ENCODE results near the gene IER5.
"Not testable (repeated sequence)": the region's sequence is repeated elsewhere in the genome, so short reads cannot be mapped to it uniquely, and the experiment has no call there.

IER5 gene

GRCh38 chr1:181114574-181115367 lies 26.3 kb downstream of the IER5 start:
- DNase-seq (ENCODE audit: low read depth in 4 of 4, low spot score in 1 of 4) = no peak

DNA sequence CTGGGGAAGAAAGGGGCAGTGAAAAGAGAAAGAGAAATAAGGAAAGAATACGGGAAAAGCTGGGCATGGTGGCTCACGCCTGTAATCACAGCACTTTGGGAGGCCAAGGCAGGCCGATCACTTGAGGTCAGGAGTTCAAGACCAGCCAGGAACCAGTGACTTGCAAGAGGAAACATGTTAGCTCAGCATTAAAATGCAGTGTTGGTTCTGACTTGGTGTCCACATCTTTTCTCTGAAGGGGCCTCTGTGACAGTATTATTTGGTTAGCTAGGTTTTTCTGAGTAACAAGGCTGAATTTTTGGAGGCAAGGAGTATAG lies 26.8 kb downstream of the IER5 start:
- DNase-seq (ENCODE audit: low read depth in 4 of 4, low spot score in 1 of 4) = no peak

DNA sequence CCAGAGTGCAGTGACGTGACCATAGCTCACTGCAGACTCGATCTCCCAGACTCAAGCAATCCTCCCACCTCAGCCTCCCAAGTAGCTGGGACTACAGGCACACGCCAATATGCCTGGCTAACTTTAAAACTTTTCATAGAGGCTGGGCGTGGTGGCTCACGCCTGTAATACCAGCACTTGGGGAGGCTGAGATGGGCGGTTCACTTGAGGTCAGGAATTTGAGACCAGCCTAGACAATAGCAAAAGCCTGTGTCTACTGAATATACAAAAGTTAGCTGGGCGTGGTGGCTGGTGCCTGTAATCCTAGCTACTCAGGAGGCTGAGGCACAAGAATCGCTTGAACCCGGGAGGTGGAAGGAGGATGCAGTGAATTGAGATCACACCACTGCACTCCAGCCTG lies 27.5 kb downstream of the IER5 start:
- DNase-seq (ENCODE audit: low read depth in 4 of 4, low spot score in 1 of 4) = not testable (repeated sequence)

DNA sequence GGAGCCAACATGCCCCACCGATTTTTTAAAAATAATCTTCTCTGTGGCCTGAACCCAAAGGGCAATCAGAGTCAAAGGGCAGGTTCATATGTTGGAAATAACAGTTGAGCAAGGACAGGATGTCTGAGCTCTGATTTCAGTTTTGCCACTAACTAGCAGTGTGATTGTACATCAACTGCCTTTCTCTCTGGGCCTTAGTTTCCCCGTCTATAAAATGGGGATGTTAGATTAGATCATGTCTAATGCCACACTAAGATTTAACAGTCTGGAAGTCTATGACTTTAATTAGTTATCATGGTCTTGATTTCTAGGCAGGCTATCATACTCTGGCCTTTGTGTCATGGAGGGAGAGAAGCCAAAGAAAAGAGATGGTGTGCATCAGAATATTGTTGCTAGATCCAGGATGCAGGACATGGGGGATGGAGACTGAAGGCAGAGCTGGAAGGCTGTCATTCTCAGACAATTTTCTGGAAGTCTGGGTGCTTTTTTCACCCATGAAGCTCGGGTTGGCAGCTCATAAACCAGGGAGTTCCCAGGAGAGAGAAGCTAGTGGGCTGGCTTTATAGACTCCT lies 28.4 kb downstream of the IER5 start:
- DNase-seq (ENCODE audit: low read depth in 4 of 4, low spot score in 1 of 4) = no peak

GRCh38 chr1:181117648-181118449 lies 29.3 kb downstream of the IER5 start:
- DNase-seq (ENCODE audit: low read depth in 4 of 4, low spot score in 1 of 4) = no peak

DNA sequence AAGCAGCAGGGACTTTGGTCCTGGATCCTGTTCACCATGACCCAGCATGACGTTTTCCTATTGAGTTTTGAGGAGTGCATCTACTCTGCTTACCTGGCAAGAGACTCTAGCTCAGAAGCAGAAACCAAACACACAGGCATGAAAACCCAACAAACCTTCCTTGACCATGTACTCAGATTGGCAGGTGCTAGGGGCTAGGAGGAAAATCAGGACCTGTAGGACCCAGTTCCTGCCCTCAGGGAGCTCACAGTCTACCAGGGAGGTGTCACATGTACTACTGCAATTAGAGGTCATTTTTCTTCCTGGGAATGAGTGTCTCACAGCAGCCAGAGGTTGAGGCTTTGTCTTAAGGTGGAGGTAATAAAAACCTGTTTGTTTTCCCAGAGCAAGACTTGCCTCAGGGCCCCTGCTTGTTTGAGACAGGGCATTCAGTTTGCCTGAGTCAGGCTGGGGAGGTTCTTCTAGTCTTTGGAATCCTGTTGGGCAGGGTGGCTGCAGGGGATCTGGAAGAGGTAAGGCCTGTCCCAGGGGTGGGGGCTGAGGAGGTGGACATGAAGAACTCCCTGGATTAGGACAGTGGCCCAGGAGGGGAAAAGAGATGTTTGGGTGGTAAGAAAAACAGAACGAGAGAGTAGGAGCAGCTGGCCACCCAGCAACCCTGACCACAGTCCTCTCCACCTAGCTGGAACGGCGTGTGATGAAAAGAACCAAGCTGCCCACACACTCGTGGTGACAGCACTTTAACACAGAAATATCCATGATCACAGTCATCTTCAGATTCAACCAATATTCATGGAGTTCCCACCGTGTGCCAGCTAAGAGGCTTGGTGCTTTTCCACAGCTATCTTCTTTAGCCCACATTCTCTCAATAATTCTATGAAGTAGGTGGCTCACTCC lies 30.8 kb downstream of the IER5 start:
- DNase-seq (ENCODE audit: low read depth in 4 of 4, low spot score in 1 of 4) = no peak

- no peak for DNase-seq (ENCODE audit: low read depth in 4 of 4, low spot score in 1 of 4)
These were observed 32.4 kb downstream of the IER5 start for GRCh38 chr1:181120924-181121323.

DNA sequence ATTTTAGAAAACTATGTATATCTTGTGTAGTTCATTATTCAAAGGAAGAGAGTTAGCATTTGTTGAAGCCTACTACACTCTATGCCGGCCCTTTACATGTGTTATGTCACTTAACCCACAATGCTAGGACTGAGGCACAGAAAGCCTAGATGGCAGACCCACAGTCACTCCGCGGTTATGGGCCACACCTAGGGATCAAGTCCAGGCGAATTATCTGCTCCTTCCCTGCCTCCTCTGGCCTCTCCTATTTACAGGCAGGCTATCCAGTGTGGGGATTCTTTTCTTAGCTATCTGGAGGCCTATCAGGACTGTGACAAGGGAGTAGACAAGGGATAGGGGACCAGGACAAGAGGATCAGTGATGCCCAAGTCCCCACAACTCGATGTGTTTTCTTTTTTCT lies 33.0 kb downstream of the IER5 start:
- DNase-seq (ENCODE audit: low read depth in 4 of 4, low spot score in 1 of 4) = no peak

GRCh38 chr1:181122222-181122621 lies 33.7 kb downstream of the IER5 start:
- no peak for DNase-seq (ENCODE audit: low read depth in 4 of 4, low spot score in 1 of 4)

- no peak for DNase-seq (ENCODE audit: low read depth in 4 of 4, low spot score in 1 of 4)
These were observed 34.7 kb downstream of the IER5 start for GRCh38 chr1:181123173-181123572.

GRCh38 chr1:181124291-181124751 lies 35.8 kb downstream of the IER5 start:
- DNase-seq (ENCODE audit: low read depth in 4 of 4, low spot score in 1 of 4) = no peak

GRCh38 chr1:181126289-181126688 lies 37.8 kb downstream of the IER5 start:
- no peak for DNase-seq (ENCODE audit: low read depth in 4 of 4, low spot score in 1 of 4)

DNA sequence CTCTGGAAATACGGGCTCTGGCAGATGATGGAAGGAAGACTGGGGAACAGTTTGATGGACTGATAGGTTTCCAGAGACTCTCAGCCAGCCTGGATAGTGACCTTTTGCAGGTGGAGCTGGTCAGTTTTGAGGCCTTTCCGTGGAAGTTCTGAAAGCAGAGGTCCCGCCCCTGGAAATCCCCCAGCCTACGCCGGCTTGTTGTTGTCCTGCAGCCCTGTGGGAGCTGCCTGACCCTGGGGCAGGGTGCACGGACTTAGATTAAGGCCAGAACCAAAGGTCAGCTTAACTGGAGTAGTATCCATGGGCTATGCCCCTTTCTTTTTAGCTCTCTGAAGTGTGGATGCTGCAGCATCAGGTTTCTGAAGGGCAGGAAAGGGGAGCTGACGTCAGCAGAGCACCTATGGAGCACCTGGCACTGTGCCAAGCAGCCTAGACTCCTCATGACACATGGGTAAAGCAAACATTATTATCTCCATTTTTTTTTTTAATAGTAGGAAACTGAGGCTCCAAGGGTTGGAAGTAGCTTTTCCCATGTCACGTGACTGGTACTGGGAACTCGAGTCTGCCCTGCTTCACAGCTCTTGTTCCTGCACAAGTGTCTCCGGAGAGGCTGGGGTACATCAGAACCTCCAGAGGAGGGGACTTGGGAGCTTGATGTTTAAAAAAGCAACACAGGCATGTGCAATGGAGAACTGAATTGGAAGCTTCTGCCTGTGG lies 38.5 kb downstream of the IER5 start:
- DNase-seq (ENCODE audit: low read depth in 4 of 4, low spot score in 1 of 4) = no peak

GRCh38 chr1:181127898-181128453 lies 39.5 kb downstream of the IER5 start:
- no peak for DNase-seq (ENCODE audit: low read depth in 4 of 4, low spot score in 1 of 4)

- DNase-seq (ENCODE audit: low read depth in 4 of 4, low spot score in 1 of 4) = no peak
These were observed 40.3 kb downstream of the IER5 start for GRCh38 chr1:181128592-181129497.

DNA sequence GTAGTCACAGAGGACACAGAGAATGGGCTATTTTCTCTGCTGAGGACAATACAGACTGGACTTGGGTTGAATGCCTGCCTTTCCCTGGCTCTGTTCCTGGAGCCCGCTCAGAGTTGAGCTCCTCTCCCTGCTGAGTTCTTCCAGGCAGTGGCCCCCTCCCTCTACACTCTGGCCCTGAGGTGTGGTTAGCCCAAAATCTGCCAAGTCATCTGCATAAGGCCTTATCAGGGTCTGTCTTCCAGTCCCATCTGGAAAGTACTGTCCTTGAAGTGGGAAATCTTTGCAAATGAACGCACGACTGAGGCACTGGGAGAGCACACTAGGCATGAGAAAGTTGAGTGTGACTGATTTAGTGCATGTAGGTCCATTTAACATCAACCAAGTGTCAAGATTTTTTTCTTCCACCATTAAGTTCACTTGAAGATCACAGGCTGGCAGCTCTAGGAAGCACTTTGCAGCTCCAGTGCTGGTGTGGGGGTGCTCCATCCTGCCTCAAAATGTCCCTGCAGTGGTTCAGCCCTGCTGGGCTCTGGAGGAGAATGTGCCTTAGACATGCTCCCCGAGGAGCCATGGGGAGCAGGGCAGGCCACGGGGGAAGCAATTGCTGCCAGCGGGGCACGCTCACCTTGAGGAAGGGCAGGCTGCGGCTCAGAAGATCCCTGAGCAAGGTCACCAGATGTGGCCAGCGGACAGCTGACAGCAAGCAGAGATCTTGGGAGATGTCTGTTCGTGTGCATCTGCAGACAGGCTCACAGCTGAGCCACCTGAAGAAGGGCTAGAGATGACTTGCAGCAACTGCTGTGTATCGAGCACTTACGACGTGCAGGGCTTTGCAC lies 41.5 kb downstream of the IER5 start:
- no peak for DNase-seq (ENCODE audit: low read depth in 4 of 4, low spot score in 1 of 4)

- no peak for DNase-seq (ENCODE audit: low read depth in 4 of 4, low spot score in 1 of 4)
These were observed 42.9 kb downstream of the IER5 start for GRCh38 chr1:181131255-181131941.

Data from stimulated activated CD4-positive, alpha-beta T cell treated with anti-CD3 and anti-CD28 coated beads, Interleukin-1b, Interleukin-23, amount 100 ng/mL, for 24 hours (primary cell).